Fibroblast of skin of right quadriceps (primary cell): ENCODE measurements around the gene H2BK1.

Source experiments
- DNase-seq: peaks from one replicate; pipeline ENCODE4 v3.0.0-alpha.2; 2013

The H2BK1 gene

DNA sequence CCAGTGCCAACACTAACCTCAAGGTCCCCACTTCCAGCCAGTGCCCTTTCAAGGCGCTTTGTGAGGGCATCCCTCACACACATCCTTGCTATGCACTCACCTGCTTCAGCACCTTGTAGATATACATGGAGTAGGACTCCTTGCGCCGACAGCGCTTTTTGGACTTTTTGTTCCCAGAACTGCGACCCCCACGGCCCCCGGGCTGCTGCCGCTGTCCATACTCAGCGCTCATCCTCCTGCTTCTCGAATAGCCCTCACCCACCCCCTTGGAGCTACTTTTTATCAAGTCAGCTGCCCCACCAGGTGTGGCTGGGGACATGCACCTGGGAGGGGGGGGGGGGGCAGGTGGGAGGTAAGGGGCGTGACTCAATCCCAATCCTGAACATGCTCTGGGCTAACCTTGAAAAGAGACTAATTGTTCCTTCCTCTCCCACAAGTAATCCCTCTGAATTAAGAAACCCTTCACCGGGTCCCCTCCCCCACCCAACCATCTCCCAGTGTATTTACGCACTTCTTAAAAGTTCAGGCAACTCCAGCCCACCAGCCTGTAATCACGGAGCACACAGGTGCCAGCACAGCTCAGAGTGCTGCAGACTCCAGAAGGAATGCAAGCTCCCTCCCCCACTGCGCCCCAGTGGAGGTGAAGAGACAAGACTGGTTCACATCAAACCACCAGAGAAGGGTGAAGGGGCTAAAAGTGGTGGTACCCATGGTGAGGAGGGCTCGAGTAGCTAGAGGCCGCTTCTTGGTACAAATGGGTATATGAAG lies at the start of gene H2BK1:
TSS of gene H2BK1 (minus strand) at position 402 of the 768 bp plus-strand sequence. CDS start at position 232, 170 bp downstream.
- DNase-seq: no peak

- DNase-seq: no peak
Observed at GRCh38 chr7:151257990-151258389, 47.7 kb upstream of the H2BK1 start.

DNA sequence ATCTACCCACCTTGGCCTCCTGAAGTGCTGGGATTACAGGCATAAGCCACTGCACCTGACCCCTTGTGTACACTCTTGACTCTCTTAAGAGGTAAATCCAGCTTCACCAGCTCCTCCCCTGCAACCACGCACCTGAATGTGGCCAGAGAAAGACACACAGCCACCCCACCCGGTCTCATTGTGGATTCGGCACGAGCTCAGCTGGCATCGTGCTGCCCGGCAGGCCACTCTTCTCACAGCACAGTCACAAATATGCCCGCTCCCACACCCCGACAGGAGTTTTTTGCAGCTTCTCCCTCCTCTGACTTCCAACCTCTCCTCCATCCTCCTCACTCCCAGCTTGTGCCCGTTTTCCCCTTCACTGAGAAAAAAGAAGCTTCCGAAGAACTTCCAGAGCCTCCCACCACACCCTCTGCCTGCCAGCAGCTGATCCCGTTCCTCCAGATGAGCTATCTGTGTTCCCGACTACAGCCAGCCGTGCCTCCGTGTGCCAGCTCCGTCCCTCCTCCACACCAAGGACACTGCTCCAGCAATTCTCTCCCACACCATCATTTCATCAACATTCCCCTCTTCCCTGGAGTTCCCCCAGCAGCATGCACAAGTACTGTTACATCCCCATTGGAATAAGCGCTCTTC lies 46.2 kb upstream of the H2BK1 start:
- no peak for DNase-seq

DNA sequence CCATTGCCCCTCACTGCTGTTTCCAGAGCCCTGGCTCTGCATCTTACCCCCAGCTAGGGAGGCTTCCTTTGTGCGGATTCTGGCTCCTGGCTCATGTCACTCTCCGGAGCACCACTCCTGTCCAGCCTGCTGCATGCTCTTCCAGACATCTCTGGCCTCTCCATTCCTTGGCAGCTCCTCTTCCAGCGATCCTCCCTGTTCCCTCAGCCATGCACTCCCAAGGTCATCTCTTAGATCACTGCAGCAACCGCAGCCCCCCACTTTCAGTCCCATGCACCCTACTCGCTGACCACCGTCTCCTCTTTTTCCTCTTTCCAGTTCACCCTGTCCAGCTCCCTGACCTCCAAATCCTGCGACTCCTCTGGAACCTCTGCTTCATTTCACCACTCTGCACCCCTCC lies 45.1 kb upstream of the H2BK1 start:
- no peak for DNase-seq

DNA sequence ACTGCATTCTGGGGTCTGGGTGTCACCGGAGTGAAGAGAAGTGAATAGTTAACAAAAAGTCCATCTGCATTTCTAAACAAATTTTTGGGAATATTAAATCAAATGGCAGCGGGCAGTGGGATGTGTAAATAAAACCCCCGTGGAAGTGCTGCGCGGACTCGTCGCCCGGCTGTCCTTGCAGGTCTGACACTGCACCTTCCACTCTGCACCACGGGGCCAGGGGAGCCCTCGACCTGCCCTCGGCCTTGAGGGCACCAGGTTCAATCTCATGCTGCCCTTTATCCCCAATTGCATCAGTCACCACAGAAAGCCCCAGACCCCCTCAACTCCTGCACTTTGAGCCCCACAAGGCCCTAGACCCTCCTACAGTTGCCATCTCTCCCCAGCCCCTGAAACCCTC lies 44.6 kb upstream of the H2BK1 start:
- no peak for DNase-seq

DNA sequence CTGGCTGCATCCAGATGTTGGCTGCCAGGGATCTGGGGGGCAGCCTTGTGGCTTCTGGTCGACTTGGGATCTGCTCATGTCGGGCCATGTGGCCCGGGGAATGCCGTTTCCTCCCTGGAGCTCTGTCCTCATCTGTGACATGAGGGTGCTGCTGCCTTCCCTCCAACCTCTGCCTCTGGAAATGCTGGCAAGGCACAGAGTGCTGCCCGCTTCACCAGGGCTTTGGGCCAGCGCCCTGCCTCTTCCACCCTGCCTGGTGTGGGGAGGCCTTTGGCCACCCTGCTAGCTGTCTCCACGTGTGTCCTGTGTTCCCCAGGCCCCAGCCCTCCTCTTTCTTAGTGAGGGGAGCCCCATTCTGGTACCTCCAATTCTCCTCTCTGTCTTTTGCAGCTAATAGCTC lies 44.0 kb upstream of the H2BK1 start:
- DNase-seq: no peak

GRCh38 chr7:151252961-151253711 lies 42.8 kb upstream of the H2BK1 start:
- no peak for DNase-seq

DNA sequence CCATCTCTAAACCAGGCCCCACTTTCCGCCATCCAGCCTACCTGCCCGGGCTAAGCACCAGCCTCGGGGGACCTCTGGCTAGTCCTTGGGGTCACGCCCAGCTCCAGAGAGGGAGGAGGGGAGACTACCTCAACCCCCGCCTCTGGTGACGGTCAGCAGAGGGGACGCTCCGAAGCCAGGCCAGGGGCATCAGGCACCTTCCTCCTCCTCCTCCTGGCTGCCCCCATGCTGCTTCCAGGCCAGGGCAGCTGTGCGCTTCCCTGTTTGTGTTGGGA lies 42.2 kb upstream of the H2BK1 start:
- DNase-seq: no peak

- DNase-seq: peak; percentile 74
Observed at GRCh38 chr7:151251689-151252560, 41.6 kb upstream of the H2BK1 start.

- DNase-seq: no peak
Observed at GRCh38 chr7:151251328-151251688, 41.0 kb upstream of the H2BK1 start.

- DNase-seq: no peak
Observed at GRCh38 chr7:151250181-151251132, 40.2 kb upstream of the H2BK1 start.

- peak; percentile 64 for DNase-seq
Observed at GRCh38 chr7:151249732-151250072, 39.4 kb upstream of the H2BK1 start.

GRCh38 chr7:151249034-151249731 lies 38.9 kb upstream of the H2BK1 start:
- DNase-seq: peak; percentile 58

DNA sequence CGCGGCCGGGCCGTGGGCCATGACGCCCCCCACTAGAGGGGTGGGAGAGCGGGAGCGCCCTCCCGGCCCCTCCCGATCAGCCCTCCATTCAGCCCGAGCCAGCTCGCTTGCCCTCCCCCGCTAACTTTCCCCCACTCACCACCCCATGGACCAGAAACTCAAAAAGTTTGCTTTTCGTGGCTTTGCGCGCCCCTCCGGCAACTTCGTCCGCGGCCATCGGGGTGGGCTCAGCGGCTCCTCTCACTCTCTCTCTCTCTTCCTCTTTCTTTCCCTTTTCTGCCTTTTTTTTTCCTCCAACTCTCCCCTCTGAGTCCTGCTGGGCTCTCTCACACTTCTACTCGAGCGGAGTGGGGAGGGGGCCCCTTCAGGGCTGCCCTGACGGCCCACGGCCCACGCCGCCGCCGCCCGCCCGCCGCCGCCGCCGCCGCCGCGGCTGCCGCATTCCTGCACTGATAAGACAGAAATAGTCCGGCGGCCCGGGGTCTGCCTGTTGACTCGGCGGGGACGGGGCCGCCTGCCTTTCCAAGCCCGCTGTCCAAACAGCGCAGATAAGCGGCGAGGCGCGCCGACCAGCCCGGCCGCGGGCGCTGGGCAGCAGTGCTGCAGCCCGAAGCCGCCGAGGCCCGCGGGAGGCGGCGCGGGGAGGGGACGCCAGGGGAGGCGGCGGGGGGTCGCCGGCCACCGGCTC lies 38.2 kb upstream of the H2BK1 start, which contains the start of gene SMARCD3:
TSS of gene SMARCD3 (minus strand) at position 349 of the 688 bp plus-strand sequence. CDS start at position 217, 132 bp downstream.
- peak; percentile 73 for DNase-seq

DNA sequence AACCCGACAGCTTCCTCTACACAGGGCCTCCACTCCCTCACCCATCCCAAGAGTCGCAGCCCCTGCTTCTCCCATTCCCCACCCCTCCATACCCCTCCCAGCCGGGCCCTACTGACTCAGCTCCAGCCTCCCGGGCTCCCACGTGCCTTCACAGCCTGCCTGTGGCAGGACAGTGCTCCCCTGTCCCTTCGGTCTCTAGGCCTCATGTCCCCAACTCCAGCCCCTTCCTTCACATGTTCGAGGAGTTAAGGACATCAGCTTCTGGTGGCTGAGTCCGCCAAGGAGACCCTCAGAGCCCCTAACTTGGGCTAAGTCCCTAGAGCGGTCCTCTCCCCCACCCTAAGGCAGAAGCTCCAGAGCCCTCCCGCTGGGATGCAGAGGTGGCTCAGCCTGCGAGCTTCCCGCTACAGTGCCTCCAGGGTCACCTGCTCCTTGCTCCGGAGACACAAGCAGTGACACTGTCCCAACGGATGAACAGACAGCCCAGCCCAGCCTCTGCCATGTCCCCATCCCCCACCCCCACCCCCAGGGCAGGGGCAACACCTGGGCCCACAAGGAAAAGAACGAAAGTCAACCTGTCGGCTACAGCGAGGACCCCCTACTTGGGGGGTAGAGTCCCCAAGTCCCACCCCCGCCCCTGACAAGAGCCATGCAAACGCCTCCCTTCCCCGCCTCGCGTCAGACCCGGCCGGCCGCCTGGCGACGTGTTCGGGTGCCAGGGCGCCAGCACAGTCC lies 37.5 kb upstream of the H2BK1 start:
- DNase-seq: no peak

DNA sequence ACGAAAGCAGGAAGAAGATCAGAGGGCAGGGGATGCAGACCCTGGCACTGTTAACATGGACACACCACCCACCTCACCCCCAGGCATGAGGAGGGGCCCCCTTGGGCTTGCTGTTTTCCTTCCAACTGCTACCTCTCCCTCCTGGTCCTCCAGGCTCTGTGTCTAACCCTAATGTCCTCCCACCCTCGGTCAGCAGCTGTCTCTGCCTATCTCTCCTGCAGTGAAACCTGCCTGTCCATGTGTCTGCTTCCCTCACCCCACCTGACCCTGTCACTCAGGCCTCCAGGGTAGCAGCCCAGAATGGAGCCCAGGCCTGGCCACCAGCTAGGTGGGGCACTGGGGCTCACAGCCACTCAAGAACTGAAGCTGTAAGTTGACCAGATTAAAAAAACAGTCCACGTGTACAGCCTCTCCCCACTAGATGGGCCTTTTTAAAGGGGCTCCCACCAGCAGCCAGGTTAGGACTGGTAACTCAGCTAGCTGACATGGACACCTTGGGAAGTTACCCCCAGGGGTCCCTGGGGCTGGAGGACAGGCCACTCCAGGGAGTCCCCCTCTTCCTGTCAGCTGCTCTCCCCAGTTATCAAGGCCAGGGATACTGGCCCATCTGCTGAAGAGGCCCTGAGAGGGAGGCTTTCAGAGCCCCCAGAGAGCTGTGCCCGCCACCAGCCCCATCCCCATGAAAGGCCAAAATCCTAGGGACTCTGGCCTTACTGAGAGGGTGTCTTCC lies 36.7 kb upstream of the H2BK1 start:
- no peak for DNase-seq

GRCh38 chr7:151246102-151246850 lies 36.0 kb upstream of the H2BK1 start:
- no peak for DNase-seq

DNA sequence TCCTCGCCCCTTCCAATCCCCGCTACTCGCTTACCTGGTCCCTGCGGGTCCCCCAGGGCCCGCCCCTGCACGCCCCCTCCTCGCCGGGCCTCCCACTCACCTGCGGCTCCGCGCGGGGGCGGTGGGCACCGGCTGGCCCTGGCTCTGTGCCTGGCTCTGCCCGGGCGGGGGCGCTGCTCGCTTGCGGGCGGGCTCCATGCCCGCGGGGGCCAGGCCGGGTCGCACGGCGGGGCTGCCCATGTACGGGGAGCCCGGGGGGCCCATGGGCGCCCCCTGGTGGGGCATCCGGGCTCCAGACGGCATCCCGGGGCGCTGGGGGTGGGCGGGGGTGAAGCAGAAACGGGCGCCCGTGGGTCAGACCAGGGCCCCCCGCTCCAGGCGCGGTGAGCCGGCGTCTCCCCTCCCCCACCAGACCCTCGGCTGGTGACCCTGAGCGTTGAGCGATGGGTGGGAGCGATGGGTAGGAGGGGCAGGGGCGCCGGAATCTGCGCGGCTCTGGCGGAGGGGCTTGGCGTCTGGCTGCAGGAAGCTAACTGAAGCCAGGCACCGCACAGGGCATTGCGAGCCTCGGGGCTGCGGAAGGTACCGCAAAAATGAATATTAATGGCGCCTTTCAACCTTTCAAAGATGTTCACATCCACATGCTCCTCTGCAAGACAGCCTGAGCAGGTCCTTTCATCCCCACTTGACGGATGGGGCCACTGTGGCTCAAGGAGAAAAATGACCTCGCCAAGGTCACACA lies 35.2 kb upstream of the H2BK1 start:
- no peak for DNase-seq
